Heart left ventricle (tissue), 16 donors: ENCODE data around the gene THSD7B. TPM values are rescaled to one million over a fixed set of nuclear protein-coding genes. Genes with fewer than 3 reads are reported as not detected.
"Not testable (repeated sequence)": the region's sequence is repeated elsewhere in the genome, so short reads cannot be mapped to it uniquely, and the experiment has no call there.

ENCODE experiments used
- ATAC-seq, 4 donors: fragments of 200-7000 bp; cut with Tn5 transposase; one replicate each; pipeline ENCODE4 v1.9.1; 2020 to 2022; ENCODE audit warnings: moderate library complexity in 4 of 4, mild to moderate bottlenecking in 3 of 4, moderate number of reproducible peaks in 1 of 4
- DNase-seq, 5 donors: peaks; one replicate each; pipeline ENCODE4 v3.0.0-alpha.2; 2020
- H3K27ac ChIP-seq, 12 donors: fragments of 200-600 bp; sonication (generic) in 4 of 12; one replicate each; pipeline versions ENCODE4 v1.5.0 to v1.8.0; 2016 to 2022; ENCODE audit warnings: mild to moderate bottlenecking in 2 of 12
- H3K27me3 ChIP-seq, 9 donors: fragments of 200-600 bp; sonication (generic) in 2 of 9; one replicate each; pipeline versions ENCODE4 v1.5.1 to v1.8.0; 2016 to 2022; ENCODE audit warnings: mild to moderate bottlenecking in 3 of 9
- H3K36me3 ChIP-seq, 9 donors: fragments of 200-600 bp; sonication (generic) in 2 of 9; one replicate each; pipeline versions ENCODE4 v1.5.0 to v1.8.0; 2018 to 2022; ENCODE audit warnings: mild to moderate bottlenecking in 2 of 9
- H3K4me1 ChIP-seq, 12 donors: fragments of 200-600 bp; sonication (generic) in 4 of 12; one replicate each; pipeline versions ENCODE4 v1.5.0 to v1.8.0; 2016 to 2022; ENCODE audit warnings: mild to moderate bottlenecking in 3 of 12
- H3K4me3 ChIP-seq, 12 donors: fragments of 200-600 bp; sonication (generic) in 4 of 12; one replicate each; pipeline versions ENCODE4 v1.5.0 to v1.8.0; 2017 to 2022; ENCODE audit warnings: mild to moderate bottlenecking in 9 of 12, moderate library complexity in 4 of 12
- H3K9me3 ChIP-seq, 12 donors: fragments of 200-600 bp; sonication (generic) in 4 of 12; one replicate each; pipeline versions ENCODE4 v1.5.0 to v1.8.0; 2016 to 2022; ENCODE audit warnings: mild to moderate bottlenecking in 1 of 12
- CTCF ChIP-seq, 12 donors: fragments of 200-600 bp; sonication (generic) in 4 of 12; IDR thresholded peaks; one replicate each; pipeline versions ENCODE4 v1.5.0 to v1.8.0; 2018 to 2022; ENCODE audit warnings: antibody characterized with exemption in 12 of 12, mild to moderate bottlenecking in 5 of 12
- POLR2A ChIP-seq, 2 donors: fragments of 450-650 bp; IDR thresholded peaks; one replicate each; pipeline ENCODE4 v1.6.1; 2017; ENCODE audit warnings: antibody characterized with exemption in 2 of 2, mild to moderate bottlenecking in 2 of 2, moderate library complexity in 2 of 2
- WGBS, 4 donors: extraction: QIAGEN DNeasy Blood & Tissue Kit in 2 of 4; methylation state at CpG; one replicate each; pipeline versions ENCODE4 v1.1.5 to v1.1.7; 2013 to 2018; 5-methylcytosine and 5-hydroxymethylcytosine counted together
- intact Hi-C, 10 donors: fragments of 100-400 bp; cut with DNase I; formaldehyde crosslinking; loops; one replicate each; pipeline versions ENCODE4 v1.11.1 to v1.14.2; 2022
- polyA plus RNA-seq, 2 donors: library from polyadenylated mRNA; stranded (reverse); fragments of 200-250 nt; gene quantifications; one replicate each; pipeline ENCODE4 v1.2.3, GENCODE V29; 2013
- total RNA-seq, 9 donors: library from RNA; depleted of rRNA in 2 of 9; stranded (reverse); fragments of >200 nt in 2 of 9; fragmentation: NEBNext Ultra II Directional in 3 of 9; extraction: Animal tissue kit (Norgen Biotek cat#: 25700) in 3 of 9; gene quantifications; one replicate each; pipeline versions ENCODE4 v1.1.0 to v1.2.4, GENCODE V29; 2016 to 2023
- donor health status: ischemic (EF 13 %, LVEDD 7.1; RV severe dilation, severe dysfunction).
- donor health status: healthy with polysubstance abuse.
- donor health status: DM: no; HTN: yes; CAD: no.
- donor health status: DM: no; HTN: no; CAD: no.
- donor health status: ischemic (EF 25% LVEDD 6.9; RV normal size, moderate dysfunction).
- donor health status: ischemic (EF 25% LVEDD 5.7; RV mildly dilated, moderate dysfunction).
- donor health status: healthy.
- donor health status: DM: yes; HTN: yes; CAD: no.
- donor health status: ischemic (EF 35%, LVEDD 5.7; RV mildly dilated, moderate dysfunction).
- donor health status: nonischemic (EF 11% LVEDD 7.7; RV severe dilation, severe dysfunction).
- donor health status: DM: yes; HTN: yes; CAD: no.
- donor health status: PGD.
- donor health status: ischemic (EF 29% LVEDD 5.4; RV normal size, mild dysfunction).
- donor health status: nonischemic (EF 23%, LVEDD 6.1; RV moderate dilation, normal function).

Gene THSD7B
- total and polyA plus RNA-seq, 11 donors, result 0.04 to 0.43 (median 0.17) TPM

GRCh38 chr2:136751406-136751805 lies 13.9 kb upstream of the THSD7B start:
- WGBS, 4 donors, result 43 to 46% (median 46%) methylated on average over 2 of the region's 2 CpGs
- intact Hi-C loops, result loop anchor here in 1 of 10 donors (10.0 kb wide), 1 partner anchor 327 kb away; no protein-coding TSS in a partner anchor
- ATAC-seq (no peak), DNase-seq (no peak)
- Histone ChIP-seq H3K27me3 (no peaks in the 10 kb centered on the region), H3K4me1 (no peaks in the 10 kb centered on the region), H3K27ac (no peak overlapping the region), H3K9me3 (no peaks in the 10 kb centered on the region), H3K4me3 (no peak overlapping the region), H3K36me3 (no peaks in the 10 kb centered on the region)
- TF ChIP-seq POLR2A (IDR thresholded peaks at IDR 0.05), result no peak
- TF ChIP-seq CTCF (IDR thresholded peaks at IDR 0.05), result no peak

- not testable (repeated sequence) for H3K4me1 ChIP-seq, H3K36me3 ChIP-seq, H3K4me3 ChIP-seq, DNase-seq, H3K27ac ChIP-seq, H3K27me3 ChIP-seq, H3K9me3 ChIP-seq, ATAC-seq
- intact Hi-C loops, result loop anchor here in 1 of 10 donors (10.0 kb wide), 1 partner anchor 334 kb away; no protein-coding TSS in a partner anchor
- 93 to 96% (median 95%) methylated on average over 5 to 22 of the region's 22 CpGs for WGBS, 4 donors
Observed at GRCh38 chr2:136758504-136758903, 6.8 kb upstream of the THSD7B start.

GRCh38 chr2:136764452-136765255 lies 691 bp upstream of the THSD7B start:
- Histone ChIP-seq H3K4me1 (peaks cover 0 to 23% (median 3%) of the 10 kb centered on the region in 12 donors), H3K27me3 (peaks cover 3 to 62% (median 36%) of the 10 kb centered on the region in 9 donors), H3K27ac (no peak overlapping the region), H3K4me3 (peak overlapping the region; percentile 25 to 63 (median 50)), H3K36me3 (no peaks in the 10 kb centered on the region), H3K9me3 (no peaks in the 10 kb centered on the region)
- 1 to 3% (median 1%) methylated on average over 35 to 47 of the region's 47 CpGs for WGBS, 4 donors
- intact Hi-C loops, result no loop called here
- DNase-seq (peak in 1 of 5 donors; percentile 51), ATAC-seq (peak in 2 of 4 donors; percentile 18 to 20)
- TF ChIP-seq POLR2A (IDR thresholded peaks at IDR 0.05) (no peak), CTCF (IDR thresholded peaks at IDR 0.05) (no peak)

GRCh38 chr2:136766073-136766404 lies 694 bp downstream of the THSD7B start:
- Histone ChIP-seq H3K4me3 (peak overlapping the region; percentile 25 to 63 (median 50)), H3K27ac (no peak overlapping the region), H3K36me3 (no peaks in the 10 kb centered on the region), H3K4me1 (peaks cover 0 to 23% (median 3%) of the 10 kb centered on the region in 12 donors), H3K9me3 (no peaks in the 10 kb centered on the region), H3K27me3 (peaks cover 3 to 63% (median 36%) of the 10 kb centered on the region in 9 donors)
- DNase-seq, result no peak
- TF ChIP-seq POLR2A (IDR thresholded peaks at IDR 0.05), result no peak
- no peak for TF ChIP-seq CTCF (IDR thresholded peaks at IDR 0.05)
- intact Hi-C loops, result no loop called here
- WGBS, 4 donors, result 1% methylated on average over 12 to 17 of the region's 17 CpGs
- no peak for ATAC-seq
